Mesothelial cell of epicardium (in vitro differentiated cells): ENCODE data around the gene ABCE1. TPM values are rescaled to one million over a fixed set of nuclear protein-coding genes. Genes with fewer than 3 reads are reported as not detected.
A peak's percentile ranks its signal among the peaks of the same experiment; 100 is the strongest.

Experiments
- DNase-seq, 2 experiments: peaks; one replicate each; pipeline ENCODE4 v3.0.0; 2021; ENCODE audit warnings: low spot score in 2 of 2; ENCODE audit not compliant: unreplicated experiment in 2 of 2
- H3K27ac Mint-ChIP-seq: 2 replicates; pipeline ENCODE4 v1.8.0; 2021; ENCODE audit warnings: mixed read lengths
- H3K27me3 Mint-ChIP-seq: 2 replicates; pipeline ENCODE4 v1.8.0; 2021; ENCODE audit warnings: low read depth, mixed read lengths
- H3K36me3 Mint-ChIP-seq: 2 replicates; pipeline ENCODE4 v1.8.0; 2021; ENCODE audit warnings: mixed read lengths
- H3K4me1 Mint-ChIP-seq: 2 replicates; pipeline ENCODE4 v1.8.0; 2021; ENCODE audit warnings: mixed read lengths
- H3K4me3 Mint-ChIP-seq: 2 replicates; pipeline ENCODE4 v1.8.0; 2021; ENCODE audit warnings: mild to moderate bottlenecking, moderate library complexity, mixed read lengths
- H3K9me3 Mint-ChIP-seq: 2 replicates; pipeline ENCODE4 v1.8.0; 2021; ENCODE audit warnings: mixed read lengths
- CTCF ChIP-seq: fragments of 200-600 bp; sonication (generic); IDR thresholded peaks from one replicate; pipeline ENCODE4 v1.5.0; 2021; ENCODE audit warnings: antibody characterized with exemption; ENCODE audit not compliant: unreplicated experiment
- total RNA-seq: library from RNA; stranded (reverse); gene quantifications from 3 replicates; pipeline ENCODE4 v1.2.1, GENCODE V29; 2021

Gene ABCE1
- total RNA-seq, 1 donor from 2014 or later: 55.1 TPM

GRCh38 chr4:145153904-145154298, 55.8 kb downstream of the ABCE1 start:
- H3K27me3 Mint-ChIP-seq: no peaks in the 10 kb centered on the region
- H3K9me3 Mint-ChIP-seq: no peaks in the 10 kb centered on the region
- no peak overlapping the region for H3K4me3 Mint-ChIP-seq
- no peaks in the 10 kb centered on the region for H3K4me1 Mint-ChIP-seq
- no peak for TF ChIP-seq CTCF
- H3K36me3 Mint-ChIP-seq: peaks cover 36% of the 10 kb centered on the region
- no peak for DNase-seq
- no peak overlapping the region for H3K27ac Mint-ChIP-seq

GRCh38 chr4:145154573-145154972, 56.5 kb downstream of the ABCE1 start:
- TF ChIP-seq CTCF: no peak
- no peak for DNase-seq
- no peaks in the 10 kb centered on the region for H3K4me1 Mint-ChIP-seq
- peak overlapping the region; percentile 9 for H3K27ac Mint-ChIP-seq
- peaks cover 31% of the 10 kb centered on the region for H3K36me3 Mint-ChIP-seq
- H3K9me3 Mint-ChIP-seq: no peaks in the 10 kb centered on the region
- H3K27me3 Mint-ChIP-seq: no peaks in the 10 kb centered on the region
- no peak overlapping the region for H3K4me3 Mint-ChIP-seq

- Mint-ChIP-seq H3K4me1 (no peaks in the 10 kb centered on the region), H3K9me3 (no peaks in the 10 kb centered on the region), H3K27ac (no peak overlapping the region), H3K4me3 (no peak overlapping the region), H3K27me3 (no peaks in the 10 kb centered on the region), H3K36me3 (peaks cover 24% of the 10 kb centered on the region)
- DNase-seq: no peak
- no peak for TF ChIP-seq CTCF
Measured at GRCh38 chr4:145155268-145155870, 57.3 kb downstream of the ABCE1 start.

GRCh38 chr4:145156986-145157385, 58.9 kb downstream of the ABCE1 start:
- no peak for TF ChIP-seq CTCF
- Mint-ChIP-seq H3K27ac (no peak overlapping the region), H3K36me3 (peaks cover 26% of the 10 kb centered on the region), H3K9me3 (no peaks in the 10 kb centered on the region), H3K4me1 (no peaks in the 10 kb centered on the region), H3K27me3 (no peaks in the 10 kb centered on the region), H3K4me3 (no peak overlapping the region)
- no peak for DNase-seq

- no peak for TF ChIP-seq CTCF
- Mint-ChIP-seq H3K4me3 (no peak overlapping the region), H3K36me3 (peaks cover 23% of the 10 kb centered on the region), H3K27ac (no peak overlapping the region), H3K9me3 (no peaks in the 10 kb centered on the region), H3K27me3 (no peaks in the 10 kb centered on the region), H3K4me1 (no peaks in the 10 kb centered on the region)
- no peak for DNase-seq
Measured at GRCh38 chr4:145161549-145161948, 63.4 kb downstream of the ABCE1 start.

- Mint-ChIP-seq H3K9me3 (no peaks in the 10 kb centered on the region), H3K4me3 (no peak overlapping the region), H3K27ac (no peak overlapping the region), H3K27me3 (no peaks in the 10 kb centered on the region), H3K36me3 (peaks cover 35% of the 10 kb centered on the region), H3K4me1 (no peaks in the 10 kb centered on the region)
- DNase-seq: no peak
- no peak for TF ChIP-seq CTCF
Measured at GRCh38 chr4:145167887-145168286, 69.8 kb downstream of the ABCE1 start.
